H1 (cell line): ENCODE data around the gene MACROD2. TPM values are rescaled to one million over a fixed set of nuclear protein-coding genes. Genes with fewer than 3 reads are reported as not detected.

Experiments
- BACH1 ChIP-seq: IDR thresholded peaks from 2 replicates; pipeline ENCODE4 v1.6.1; 2012; ENCODE audit warnings: low read length, improper control_type of control experiment
- CHD1 ChIP-seq: IDR thresholded peaks from 2 replicates; pipeline ENCODE4 v1.6.1; 2012; ENCODE audit warnings: low read depth, low read length, improper control_type of control experiment
- EP300 ChIP-seq, 2 experiments: IDR thresholded peaks; 1 replicate in 1 of 2; 2 replicates in 1 of 2; pipeline ENCODE4 v1.6.1; 2011 to 2012; ENCODE audit warnings: low read depth in 2 of 2, low read length in 2 of 2, mild to moderate bottlenecking in 2 of 2, borderline replicate concordance in 1 of 2, inconsistent platforms in 1 of 2, moderate library complexity in 1 of 2
- NANOG ChIP-seq: IDR thresholded peaks from 2 replicates; pipeline ENCODE4 v1.6.1; 2011; ENCODE audit warnings: low read length, low read depth, mild to moderate bottlenecking, inconsistent platforms; ENCODE audit not compliant: insufficient read depth, poor library complexity, severe bottlenecking
- RFX5 ChIP-seq: IDR thresholded peaks from 2 replicates; pipeline ENCODE4 v1.6.1; 2011; ENCODE audit warnings: low read depth, low read length, improper control_type of control experiment, borderline replicate concordance
- SIRT6 ChIP-seq: IDR thresholded peaks from one replicate; pipeline ENCODE4 v1.7.1; 2012; ENCODE audit warnings: low read length, inconsistent platforms
- polyA plus RNA-seq, 7 experiments: library from polyadenylated mRNA; depleted of rRNA in 3 of 7; stranded (reverse) in 5 of 7; unstranded in 2 of 7; fragments of >200 nt in 5 of 7; fragments of 200-250 nt in 2 of 7; gene quantifications; 1 replicate in 5 of 7; 2 replicates in 1 of 7; 4 replicates in 1 of 7; pipeline versions ENCODE4 v1.2.1 to v1.2.3, GENCODE V29; 2011 to 2013; ENCODE audit warnings: missing spikeins in 2 of 7, mixed read lengths in 2 of 7
- total RNA-seq: library from RNA; stranded (reverse); fragmentation: NEBNext Ultra II Directional; extraction: Animal tissue kit (Norgen Biotek cat#: 25700); gene quantifications from 2 replicates; pipeline ENCODE4 v1.2.1, GENCODE V29; 2021
- TF ChIP-seq, protein P1 (sequence below): IDR thresholded peaks from 2 replicates; pipeline ENCODE4 v1.6.1; 2012; ENCODE audit warnings: inconsistent platforms

The MACROD2 gene
- total and polyA plus RNA-seq, 2 of the 8 experiments (the other 6 are each of a cell fraction or from before 2014, with no cell fraction given), result 0.70 to 3.9 TPM

DNA sequence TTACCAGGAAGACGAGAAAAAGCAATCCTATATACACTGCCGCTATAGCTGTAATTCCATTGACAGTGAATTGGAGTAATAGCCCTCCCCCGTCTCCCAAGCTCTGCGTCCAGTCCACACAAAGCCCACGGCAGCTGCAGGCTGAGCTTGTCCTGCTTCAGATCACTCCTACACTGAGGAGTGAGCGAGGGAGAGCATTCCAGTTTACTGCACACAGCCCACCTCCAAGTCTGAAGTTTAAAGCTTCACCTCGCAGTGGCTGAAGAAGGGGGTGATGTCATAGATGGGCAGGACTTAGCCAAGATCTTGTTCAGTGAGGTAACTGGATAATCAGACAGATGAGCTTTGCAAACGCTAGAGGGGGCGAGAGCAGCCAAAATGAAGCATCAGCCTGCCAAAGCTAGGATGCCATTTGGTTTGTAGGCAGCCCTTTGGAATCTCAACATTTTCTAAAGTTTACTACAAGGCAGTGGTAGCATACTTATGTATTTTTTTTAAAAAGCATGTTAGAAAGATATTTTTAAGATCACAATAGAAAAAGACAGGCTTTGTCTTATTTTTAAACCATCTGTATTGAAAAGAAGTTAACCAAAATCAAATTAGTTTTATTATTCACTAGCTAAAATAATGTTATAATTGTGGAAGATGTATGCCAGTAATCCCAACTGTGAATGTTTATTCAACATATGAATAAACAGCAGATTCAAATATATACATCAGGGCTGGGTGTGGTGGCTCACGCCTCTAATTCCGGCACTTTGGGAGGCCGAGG, 342.3 kb downstream of the MACROD2 start, which contains the start of gene FLRT3 (continued):
- TF ChIP-seq EP300 (IDR thresholded peaks at IDR 0.05; ENCODE audit: borderline replicate concordance in 1 of 2, low read depth in 2 of 2, low read length in 2 of 2), result no peak
- TF ChIP-seq RFX5, result no peak
- TF ChIP-seq BACH1, result no peak
- no peak for TF ChIP-seq SIRT6
- TF ChIP-seq NANOG, result no peak
- TF ChIP-seq, protein P1, sequence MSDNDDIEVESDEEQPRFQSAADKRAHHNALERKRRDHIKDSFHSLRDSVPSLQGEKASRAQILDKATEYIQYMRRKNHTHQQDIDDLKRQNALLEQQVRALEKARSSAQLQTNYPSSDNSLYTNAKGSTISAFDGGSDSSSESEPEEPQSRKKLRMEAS, result no peak
- TF ChIP-seq CHD1, result no peak
